T-helper 2 cell (primary cell): Measurements from ENCODE around the gene OR8B4.
A peak's percentile ranks its signal among the peaks of the same experiment; 100 is the strongest.
"Not testable (repeated sequence)": the region's sequence is repeated elsewhere in the genome, so short reads cannot be mapped to it uniquely, and the experiment has no call there.

ENCODE experiments used
- DNase-seq, 5 experiments: peaks; one replicate each; pipeline versions ENCODE4 v3.0.0 to v3.0.0-alpha.2; 2012 to 2022
- total RNA-seq, 2 donors: gene quantifications; one replicate each; lab custom pipeline; 2026; lab: John Stamatoyannopoulos, UW

OR8B4 gene
- 0 reads per million in 2 donors for total RNA-seq

DNA sequence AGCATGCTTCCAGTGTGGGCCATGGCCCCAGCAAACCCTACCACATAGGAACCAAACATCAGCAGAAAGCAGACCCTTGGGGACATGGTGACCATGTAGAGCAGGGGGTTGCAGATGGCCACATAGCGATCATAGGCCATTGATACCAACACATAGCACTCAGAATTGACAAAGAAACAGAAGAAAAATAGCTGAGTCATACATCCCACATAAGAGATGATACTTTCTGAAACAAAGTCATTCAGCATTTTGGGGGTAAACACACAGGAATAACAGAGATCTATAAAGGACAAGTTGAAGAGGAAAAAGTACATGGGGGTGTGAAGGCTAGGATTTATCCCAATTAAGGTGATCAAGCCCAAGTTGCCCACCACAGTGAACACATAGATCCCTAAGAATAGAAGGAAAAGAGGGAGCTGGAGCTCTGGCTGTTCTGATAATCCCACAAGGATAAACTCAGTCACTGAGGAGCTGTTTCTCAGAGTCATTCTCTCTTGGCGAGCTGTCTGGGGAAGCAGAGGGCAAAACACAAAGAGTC is at the start of gene OR8B4:
TSS of gene OR8B4 (minus strand) at position 488 of the 538 bp plus-strand sequence. CDS start at position 488, 0 bp downstream.
- DNase-seq = no peak

GRCh38 chr11:124474079-124474478 is 49.4 kb upstream of the OR8B4 start:
- no peak for DNase-seq

GRCh38 chr11:124473476-124473875 is 48.8 kb upstream of the OR8B4 start:
- no peak for DNase-seq

- no peak for DNase-seq
Observed at GRCh38 chr11:124470561-124471227, 46.0 kb upstream of the OR8B4 start.

GRCh38 chr11:124467381-124467927 is 42.8 kb upstream of the OR8B4 start:
- no peak for DNase-seq

DNA sequence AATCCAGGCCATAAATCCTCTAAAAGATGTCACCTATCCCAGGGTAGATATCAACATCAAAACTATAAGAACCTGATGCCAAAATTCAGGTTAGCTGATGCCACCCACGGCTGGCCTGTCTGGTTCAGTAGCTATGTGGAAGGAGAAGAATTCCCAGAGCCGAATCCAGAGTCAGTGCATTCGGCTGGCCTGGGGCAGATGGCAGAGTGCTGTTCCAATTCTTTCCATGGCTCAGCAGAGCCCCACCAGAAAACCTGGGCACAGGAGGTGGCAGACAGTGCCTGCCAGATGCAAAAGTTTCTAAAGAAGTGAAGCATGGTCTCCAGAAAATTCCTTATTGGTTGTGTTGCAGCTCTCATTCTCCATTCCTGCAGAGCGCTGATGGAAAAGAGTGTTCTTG is 40.7 kb upstream of the OR8B4 start:
- DNase-seq = no peak

DNA sequence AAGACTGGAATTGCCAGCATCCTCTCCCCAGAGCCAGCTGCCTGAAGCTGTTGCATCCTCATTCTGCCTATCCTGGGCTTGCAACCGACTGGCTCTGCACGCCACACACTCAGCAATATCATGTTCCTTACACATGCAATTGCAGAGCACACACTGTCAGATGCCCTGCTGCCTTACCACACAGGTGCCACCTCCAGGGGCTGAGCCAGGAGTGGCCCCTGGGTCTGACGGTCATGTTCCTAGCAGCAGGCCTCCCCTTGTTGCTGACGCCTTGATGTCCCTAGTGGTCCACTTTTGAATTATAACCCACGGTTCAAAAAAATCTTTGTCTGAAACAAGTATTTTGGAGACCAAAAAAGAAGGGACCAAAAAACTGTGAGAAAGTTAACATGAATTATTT is 39.3 kb upstream of the OR8B4 start:
- DNase-seq = no peak

DNA sequence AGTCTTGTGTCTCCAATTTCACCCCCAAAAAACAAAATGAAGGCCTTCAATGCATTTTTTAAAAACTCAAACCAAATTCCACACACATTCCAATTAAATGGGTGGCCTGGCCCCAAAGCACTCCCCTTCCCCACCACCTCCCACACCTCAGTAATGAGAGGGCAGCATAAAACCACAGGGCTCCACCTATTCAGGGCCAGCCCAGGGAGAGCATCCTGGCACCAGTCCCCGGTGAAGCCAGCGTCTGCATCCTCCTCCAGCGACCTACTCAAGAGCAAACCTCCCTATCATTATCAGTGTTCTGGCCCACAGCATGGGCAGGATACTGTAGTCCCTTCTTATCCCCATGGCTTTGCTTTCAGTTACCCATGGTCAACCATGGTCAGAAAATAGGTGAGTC is 38.7 kb upstream of the OR8B4 start:
- no peak for DNase-seq

GRCh38 chr11:124460459-124460858 is 35.8 kb upstream of the OR8B4 start:
- no peak for DNase-seq

DNA sequence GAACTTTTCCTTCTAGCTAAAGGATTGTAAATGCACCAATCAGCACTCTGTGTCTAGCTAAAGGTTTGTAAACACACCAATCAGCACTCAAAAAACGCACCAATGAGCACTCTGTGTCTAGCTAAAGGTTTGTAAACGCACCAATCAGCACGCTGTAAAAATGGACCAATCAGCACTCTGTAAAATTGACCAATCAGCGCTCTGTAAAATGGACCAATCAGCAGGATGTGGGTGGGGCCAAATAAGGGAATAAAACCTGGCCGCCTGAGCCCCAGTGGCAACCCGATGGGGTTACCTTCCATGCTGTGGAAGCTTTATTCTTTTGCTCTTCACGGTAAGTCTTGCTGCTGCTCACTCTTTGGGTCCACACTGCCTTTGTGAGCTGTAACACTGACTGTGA is 34.7 kb upstream of the OR8B4 start:
- DNase-seq = not testable (repeated sequence)

DNA sequence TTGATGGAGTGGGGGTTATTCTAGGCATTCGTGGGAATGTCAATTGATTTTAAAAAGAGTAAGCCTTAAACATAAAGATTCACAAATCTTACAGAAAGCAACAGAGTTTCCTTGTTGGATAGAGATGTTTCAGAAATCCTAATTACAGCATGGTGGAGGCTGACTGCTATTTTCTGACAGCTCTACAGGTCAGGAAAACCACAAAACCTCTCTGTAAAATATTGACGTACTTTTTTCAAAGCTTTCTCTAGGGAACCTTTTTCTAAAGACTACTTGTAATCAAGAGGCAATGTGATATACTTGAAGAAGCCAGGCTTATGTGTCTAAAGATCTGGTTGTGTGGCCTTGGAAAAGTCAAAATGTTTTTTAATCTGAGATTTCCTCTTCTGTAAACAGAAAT is 29.9 kb upstream of the OR8B4 start:
- DNase-seq = peak in 1 of 5 experiments; percentile 2

DNA sequence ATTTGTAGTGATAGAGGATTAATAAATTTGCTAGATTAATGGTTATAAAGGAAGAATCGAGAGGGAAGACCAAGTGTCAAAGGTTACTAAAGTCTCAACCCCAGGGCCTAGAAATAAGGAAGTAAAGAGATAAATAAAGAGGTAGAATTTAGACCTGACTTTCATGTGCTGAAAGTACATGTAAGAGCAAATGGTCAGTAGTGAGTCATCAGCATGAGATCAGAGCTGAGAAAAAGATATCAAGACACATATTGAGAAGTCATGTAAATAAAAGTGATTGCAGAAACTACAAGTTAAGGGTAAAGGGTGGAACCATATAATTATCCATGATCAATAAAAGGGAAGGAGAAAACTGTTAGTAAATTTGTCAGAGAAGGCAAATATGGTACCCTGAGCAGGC is 22.2 kb upstream of the OR8B4 start:
- no peak for DNase-seq

- no peak for DNase-seq
Observed at GRCh38 chr11:124445646-124446150, 21.0 kb upstream of the OR8B4 start, which contains the start of gene OR8B8. Gene OR8B8, minus strand, starts transcription at chr11:124445696. Its CDS starts 4,611 bp downstream, at chr11:124441085.

- no peak for DNase-seq
Observed at GRCh38 chr11:124442847-124443246, 18.2 kb upstream of the OR8B4 start.

- DNase-seq = no peak
Observed at GRCh38 chr11:124442442-124442841, 17.8 kb upstream of the OR8B4 start.

DNA sequence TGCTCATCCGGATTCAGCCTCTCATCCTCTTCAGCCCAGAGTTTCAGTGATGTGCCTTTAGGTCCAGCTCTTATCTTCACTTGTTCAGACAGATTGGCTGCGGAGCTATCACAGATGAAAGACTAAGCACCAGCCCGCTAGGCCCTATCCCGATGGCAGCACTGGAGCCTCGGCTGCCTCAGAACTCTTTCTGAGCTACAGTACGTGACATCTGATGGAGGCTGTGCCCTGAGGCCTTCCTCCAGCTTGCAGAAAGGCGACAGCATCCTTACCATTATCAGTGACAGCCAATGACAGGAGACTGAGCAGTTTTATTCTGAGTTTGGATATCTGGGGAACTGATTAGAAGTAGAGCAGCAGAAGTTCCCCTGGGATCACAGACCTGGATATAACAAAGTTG is 16.8 kb upstream of the OR8B4 start:
- no peak for DNase-seq

DNA sequence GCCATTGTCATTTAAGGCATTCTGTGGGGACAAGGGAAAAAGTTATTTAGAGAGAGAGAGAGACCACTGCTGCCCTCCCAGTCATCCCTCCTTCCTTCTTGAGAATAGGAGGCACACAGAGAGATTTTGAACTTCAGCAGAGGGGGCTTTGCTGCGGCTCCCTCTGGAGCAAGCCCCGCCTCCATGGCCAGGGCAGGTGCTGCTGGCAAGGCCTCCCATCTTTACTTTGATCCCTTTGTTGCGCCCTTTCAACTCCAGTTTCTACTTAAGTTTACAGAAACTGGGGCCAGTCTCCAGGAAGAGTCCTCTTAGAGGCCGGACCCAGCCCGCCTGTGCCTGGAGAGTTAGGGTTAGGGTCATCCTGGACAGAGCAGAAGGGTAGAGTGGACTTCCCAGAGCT is 16.4 kb upstream of the OR8B4 start:
- no peak for DNase-seq

DNA sequence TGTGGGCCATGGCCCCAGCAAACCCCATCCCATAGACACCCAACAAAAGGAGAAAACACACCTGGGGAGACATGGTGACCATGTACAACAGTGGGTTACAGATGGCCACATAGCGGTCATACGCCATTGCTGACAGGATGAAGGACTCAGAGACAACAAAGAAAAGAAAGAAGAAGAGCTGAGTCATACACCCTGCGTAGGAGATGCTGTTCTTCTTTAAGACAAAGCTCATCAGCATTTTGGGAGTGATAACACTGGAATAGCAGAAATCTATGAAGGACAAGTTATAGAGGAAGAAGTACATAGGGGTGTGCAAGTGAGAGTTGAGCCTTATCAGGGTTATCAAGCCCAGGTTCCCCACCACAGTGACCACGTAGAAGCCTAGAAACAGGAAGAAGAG is 15.9 kb upstream of the OR8B4 start:
- no peak for DNase-seq

DNA sequence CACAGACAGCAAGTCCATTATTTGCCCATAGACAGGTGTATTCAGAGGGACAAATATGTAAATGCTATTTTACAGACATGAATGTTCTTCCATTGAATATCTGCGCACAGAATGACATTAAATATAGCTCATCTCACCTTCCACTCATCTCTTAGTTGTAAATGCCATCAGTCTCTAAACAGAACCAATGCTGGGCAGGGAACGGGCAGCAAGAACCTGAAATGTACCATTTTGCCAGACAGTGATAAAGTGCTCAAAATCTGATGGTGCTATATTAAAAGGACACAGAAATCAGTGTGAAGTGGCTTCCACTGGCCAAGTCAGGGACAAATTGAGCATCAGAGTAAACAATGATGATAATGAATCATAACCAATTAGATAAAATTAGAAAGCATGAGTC is 10.0 kb upstream of the OR8B4 start:
- DNase-seq = no peak

- DNase-seq = no peak
Observed at GRCh38 chr11:124429599-124429998, 4.9 kb upstream of the OR8B4 start.

GRCh38 chr11:124421043-124421442 is 3.6 kb downstream of the OR8B4 start:
- no peak for DNase-seq

DNA sequence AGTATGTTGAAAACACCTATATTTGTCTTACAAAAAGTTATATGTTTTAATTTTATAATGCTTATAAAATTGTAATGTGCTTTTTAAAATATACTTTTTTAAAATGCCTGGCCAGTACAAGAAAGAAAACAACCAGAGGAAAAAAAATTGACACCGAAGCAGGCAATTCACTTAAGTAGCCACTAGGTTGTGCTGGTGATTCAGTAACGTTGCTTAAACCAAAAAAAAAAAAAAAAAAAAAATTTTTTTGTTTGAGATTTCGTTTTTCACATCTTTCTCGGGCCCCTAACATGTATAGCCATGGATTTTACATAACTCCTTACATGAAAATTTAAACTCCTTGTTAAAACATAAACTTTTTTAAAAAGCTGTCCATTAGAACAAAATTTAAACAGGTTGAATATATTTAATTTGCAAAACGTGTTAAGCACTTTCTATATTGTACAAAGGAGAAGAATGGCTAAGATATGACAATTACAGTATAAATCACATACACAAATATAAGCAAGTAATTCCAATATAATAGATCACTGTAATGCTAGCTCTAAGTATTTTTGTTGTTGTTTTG is 9.2 kb downstream of the OR8B4 start:
- DNase-seq = peak in 1 of 5 experiments; percentile 4

GRCh38 chr11:124409906-124410305 is 14.8 kb downstream of the OR8B4 start:
- no peak for DNase-seq

DNA sequence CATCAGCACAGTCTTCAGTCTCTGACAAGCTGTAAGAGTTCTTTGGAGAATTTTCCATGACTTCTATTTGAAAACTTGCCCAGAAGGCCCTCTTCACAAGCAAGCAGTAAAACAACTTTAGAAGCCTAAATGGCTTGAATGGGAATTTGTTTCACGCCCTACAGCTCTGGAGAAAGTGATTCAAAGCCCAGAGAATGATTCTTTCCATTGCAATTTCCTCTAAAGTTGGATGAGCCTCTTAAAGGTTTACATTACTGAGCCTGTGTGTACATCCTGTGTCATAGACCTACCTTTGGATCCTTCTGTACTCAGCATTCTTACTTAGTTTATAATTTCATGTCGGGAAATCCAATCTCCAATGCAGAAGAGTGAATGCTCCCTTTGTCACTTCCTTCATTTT is 19.1 kb downstream of the OR8B4 start:
- no peak for DNase-seq
